GM12873 (cell line): ENCODE data around the gene CACNB1.

Experiments used
- CTCF ChIP-seq: IDR thresholded peaks from 2 replicates; pipeline ENCODE4 v1.5.1; 2012; ENCODE audit warnings: low read depth, mild to moderate bottlenecking, moderate library complexity, low read length, control low read depth; ENCODE audit not compliant: insufficient read depth; ENCODE audit errors: missing control alignments

CACNB1 gene

GRCh38 chr17:39231091-39231561, 33.7 kb upstream of the CACNB1 start:
- TF ChIP-seq CTCF, result no peak

GRCh38 chr17:39230361-39230760, 32.9 kb upstream of the CACNB1 start:
- TF ChIP-seq CTCF, result no peak

- TF ChIP-seq CTCF, result no peak
Measured at GRCh38 chr17:39229274-39229913, 31.9 kb upstream of the CACNB1 start.

GRCh38 chr17:39227364-39227919, 30.0 kb upstream of the CACNB1 start:
- TF ChIP-seq CTCF, result no peak

- no peak for TF ChIP-seq CTCF
Measured at GRCh38 chr17:39225959-39226683, 28.7 kb upstream of the CACNB1 start.

GRCh38 chr17:39225308-39225958, 28.0 kb upstream of the CACNB1 start, which contains the start of gene STAC2:
STAC2 (minus strand) TSS chr17:39225945; CDS start chr17:39225502, 443 bp downstream.
- no peak for TF ChIP-seq CTCF
